Hematopoietic multipotent progenitor cell treated with erythropoietin and hydrocortisone succinate and interleukin-3 and kit ligand, for 4 days (in vitro differentiated cells): ENCODE measurements around the gene B4GALT3.

Experiments
- DNase-seq: peaks from one replicate; pipeline ENCODE4 v3.0.0-alpha.2; 2015

B4GALT3 gene

GRCh38 chr1:161201836-161202712 is 24.8 kb upstream of the B4GALT3 start, which contains the start of gene NDUFS2:
NDUFS2 (plus strand) TSS chr1:161202367; CDS start chr1:161202386, 19 bp downstream.
- DNase-seq, result peak; percentile 100

- DNase-seq, result peak; percentile 53
These were observed 23.9 kb upstream of the B4GALT3 start for GRCh38 chr1:161200992-161201835.

- no peak for DNase-seq
These were observed 23.2 kb upstream of the B4GALT3 start for GRCh38 chr1:161200421-161200991.

DNA sequence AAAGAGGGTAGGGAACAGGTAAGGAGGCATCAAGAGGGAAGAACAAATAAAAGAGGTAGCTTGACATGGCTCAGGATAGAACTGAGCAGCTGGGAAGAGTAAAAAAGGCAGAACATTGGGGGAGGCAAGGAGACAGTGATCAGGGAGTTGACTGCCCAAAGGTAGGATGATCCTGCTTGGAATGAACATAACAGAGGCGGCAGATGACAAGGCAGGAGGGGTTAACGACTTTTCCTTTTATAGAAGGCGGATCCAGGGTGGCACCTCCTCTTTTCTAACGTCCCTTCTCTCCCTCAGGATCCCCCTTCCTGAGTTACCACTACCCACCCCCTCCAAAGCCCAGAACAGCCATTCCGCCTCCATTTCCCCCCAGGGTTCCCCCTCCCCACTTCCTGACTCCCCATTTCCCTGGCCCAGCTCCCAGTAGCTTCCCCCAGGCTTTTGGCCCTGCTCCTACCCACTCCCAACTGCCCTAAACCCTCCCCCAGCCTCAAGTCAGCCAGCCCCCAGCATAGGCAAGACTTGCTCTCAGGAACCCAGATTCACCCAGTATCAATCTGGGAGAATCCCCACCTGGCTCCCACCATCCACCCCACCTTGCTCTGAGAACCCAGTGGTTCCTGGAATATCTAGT is 22.3 kb upstream of the B4GALT3 start:
- no peak for DNase-seq

DNA sequence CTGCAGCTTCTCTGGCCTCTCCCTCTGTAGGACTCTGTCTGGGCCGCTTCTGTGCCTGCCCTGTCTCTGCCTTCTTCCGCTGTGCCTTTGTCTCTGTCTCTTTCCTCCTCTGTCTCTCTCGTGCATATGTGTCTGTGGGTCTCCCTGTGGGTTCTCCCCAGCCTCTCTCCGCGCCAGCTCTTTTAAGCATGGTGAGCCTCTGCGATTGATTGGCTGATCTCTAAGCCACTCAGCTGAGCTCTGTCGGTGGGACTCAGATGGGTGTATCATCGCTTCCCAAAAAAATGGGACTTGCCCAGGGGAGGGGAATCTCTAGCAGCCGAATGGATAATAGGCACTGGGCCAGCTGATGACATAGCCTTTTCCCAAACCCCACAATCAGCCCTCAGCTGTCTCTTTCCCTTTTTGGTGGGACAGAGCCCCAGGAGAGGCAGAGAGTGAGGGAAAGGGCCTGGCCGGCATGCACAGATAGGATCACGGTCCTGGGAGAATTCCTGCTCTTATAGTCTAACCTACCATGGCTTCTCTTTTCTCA is 21.7 kb upstream of the B4GALT3 start, which contains the start of gene ADAMTS4:
Gene ADAMTS4 (minus strand): TSS at position 158 of the 535 bp plus-strand sequence. CDS start 427 bp downstream, outside the sequence.
- no peak for DNase-seq

DNA sequence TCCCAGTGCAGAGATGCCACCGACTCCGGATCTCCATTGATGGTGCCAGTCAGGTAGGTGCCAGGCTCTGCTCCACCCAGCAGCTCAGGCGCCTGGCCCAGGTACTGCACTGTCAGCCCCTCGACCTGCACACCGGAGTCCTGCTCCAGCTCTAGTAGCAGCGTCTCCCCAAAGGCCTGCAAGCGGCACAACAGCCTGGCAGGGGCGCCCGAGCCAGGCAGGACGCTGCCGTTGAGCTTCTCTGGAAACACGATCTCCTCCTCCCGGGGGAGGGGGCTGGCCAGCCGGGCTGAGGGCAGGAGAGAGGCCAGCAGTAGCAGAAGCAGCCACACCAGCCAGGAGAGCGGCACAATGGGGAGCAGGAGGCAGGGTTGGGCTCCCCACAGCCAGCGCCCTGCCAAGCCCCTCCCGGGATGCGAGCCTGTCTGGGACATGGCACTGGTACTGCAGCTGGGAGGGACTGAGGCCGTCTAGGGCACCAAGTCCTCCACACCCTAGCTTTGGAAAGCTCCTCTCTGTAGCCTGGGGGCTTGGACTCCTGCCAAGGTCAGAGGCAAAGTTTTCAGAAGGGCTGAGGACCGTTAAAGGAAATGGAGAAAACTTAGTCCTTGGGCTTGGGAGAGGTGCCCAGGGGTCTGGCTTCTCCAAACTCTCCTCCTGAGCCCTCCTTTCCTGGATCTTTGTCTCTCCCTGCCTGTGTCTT is 21.0 kb upstream of the B4GALT3 start:
- DNase-seq, result peak; percentile 52

DNA sequence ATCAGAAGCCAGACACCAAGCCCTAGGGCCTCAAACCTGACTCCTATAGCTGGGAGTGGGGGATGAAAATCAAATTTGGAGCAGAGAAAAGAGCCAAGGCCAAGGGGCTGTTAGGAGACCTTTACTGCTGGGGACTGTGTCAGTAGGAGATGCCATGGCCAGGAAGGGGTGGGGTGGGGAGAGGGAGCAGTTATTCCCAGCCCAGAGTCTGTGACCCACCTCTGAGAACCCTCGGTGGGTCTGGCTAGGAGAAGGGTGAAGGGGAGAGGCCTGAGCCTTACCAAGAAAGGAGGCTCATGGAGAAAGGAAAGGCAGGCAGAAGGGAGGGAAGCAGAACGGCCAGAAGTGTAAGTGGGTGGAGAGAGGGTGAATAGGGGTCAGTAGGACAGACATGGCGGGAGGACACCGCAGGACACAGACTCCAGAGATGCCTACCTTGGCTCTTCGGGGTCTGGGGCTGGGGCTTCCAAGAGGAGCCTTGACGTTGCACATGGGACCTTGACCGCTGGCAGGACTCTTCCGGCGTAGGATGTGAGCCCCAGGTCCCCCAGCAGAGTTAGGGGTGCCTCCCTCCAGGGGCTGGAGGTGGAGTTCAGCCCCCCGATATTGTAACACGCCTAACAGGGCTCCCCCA is 20.4 kb upstream of the B4GALT3 start:
- no peak for DNase-seq

GRCh38 chr1:161196521-161197451 is 19.5 kb upstream of the B4GALT3 start:
- no peak for DNase-seq

DNA sequence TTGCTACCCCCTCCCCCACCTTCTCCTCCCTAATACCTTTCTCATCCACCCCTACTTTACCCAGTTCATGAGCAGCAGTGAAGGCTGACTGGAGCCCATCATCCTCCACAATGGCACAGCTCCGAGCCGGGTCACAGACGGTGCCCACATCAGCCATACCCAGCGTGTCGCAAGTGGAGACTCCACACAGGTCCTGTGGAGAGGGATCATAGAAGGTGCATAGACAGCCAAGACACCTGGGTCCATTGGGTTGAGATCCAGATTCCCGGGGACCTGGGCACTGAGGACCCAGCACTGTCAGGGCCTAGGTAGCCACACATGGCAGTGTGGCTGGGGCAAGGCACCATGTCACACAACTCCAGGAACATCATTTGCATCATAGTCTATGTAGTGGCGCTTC is 18.8 kb upstream of the B4GALT3 start:
- no peak for DNase-seq

GRCh38 chr1:161195171-161195570 is 17.9 kb upstream of the B4GALT3 start:
- DNase-seq, result no peak

GRCh38 chr1:161193561-161194235 is 16.4 kb upstream of the B4GALT3 start:
- DNase-seq, result no peak

- peak; percentile 91 for DNase-seq
These were observed 15.5 kb upstream of the B4GALT3 start for GRCh38 chr1:161192476-161193465.

- DNase-seq, result no peak
These were observed 14.7 kb upstream of the B4GALT3 start for GRCh38 chr1:161191971-161192370.

DNA sequence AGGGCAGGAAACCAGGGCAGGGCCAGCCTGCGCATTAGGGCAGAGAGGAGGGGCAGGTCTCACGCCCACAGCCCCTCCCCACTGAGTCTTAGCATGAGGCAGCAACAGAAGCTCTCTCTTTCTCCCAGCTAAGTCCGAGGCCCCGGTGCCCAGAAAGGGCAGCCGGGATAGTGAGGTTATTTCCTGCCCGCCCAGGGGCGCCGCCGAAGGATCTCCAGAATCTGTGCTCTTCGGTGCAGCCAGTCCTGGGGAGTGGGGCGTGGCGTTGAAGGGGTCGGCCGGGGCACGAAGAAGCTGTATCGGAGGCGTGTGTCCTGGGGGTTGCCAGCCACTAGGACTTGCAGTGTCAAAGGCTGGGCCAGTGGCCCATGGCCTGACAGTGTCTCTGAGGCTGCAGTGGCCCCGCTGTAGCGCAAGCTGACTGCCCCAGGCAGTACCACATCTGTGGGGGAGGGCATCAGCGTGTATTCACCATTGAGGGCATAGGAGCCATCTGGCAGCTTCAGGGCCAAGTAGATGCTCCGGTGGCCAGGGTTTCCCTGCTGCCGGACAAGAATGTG is 13.7 kb upstream of the B4GALT3 start:
- DNase-seq, result no peak

DNA sequence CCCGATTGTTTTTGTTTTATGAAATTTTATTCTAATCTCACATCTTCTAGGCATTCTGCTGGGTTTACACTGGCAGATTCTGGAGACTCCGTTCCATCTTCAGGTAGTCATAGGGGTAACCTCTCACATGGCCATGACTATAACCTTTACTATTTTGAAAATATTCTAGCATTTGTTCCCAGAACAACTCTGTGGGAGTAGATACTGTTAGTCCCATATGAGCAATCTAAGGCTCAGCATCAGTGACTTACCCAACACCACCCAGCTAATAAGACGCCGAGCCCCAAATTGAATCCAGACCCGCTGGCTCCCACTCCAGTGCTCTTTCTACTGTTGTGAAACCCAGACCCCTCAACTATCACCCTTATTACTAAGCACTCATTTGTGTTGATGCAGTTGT is 11.7 kb upstream of the B4GALT3 start:
- DNase-seq, result no peak

GRCh38 chr1:161188381-161188780 is 11.1 kb upstream of the B4GALT3 start:
- DNase-seq, result no peak

- no peak for DNase-seq
These were observed 10.0 kb upstream of the B4GALT3 start for GRCh38 chr1:161187311-161187710.
